MCF 10A (cell line): ENCODE measurements around the gene CLEC16A. TPM values are rescaled to one million over a fixed set of nuclear protein-coding genes. Genes with fewer than 3 reads are reported as not detected.

Experiments used
- BruUV-seq: library from RNA; stranded (reverse); fragments of 400-500 nt; replicated peaks from 2 replicates; lab custom pipeline; 2021; lab: Mats Ljungman, UMichigan
- CTCF ChIA-PET: fragments of 300-600 bp; sonication (Branson Sonifier 250); formaldehyde crosslinking; extraction: SDS; loops from one replicate; lab custom pipeline; 2021; ENCODE audit warnings: antibody characterized with exemption, inconsistent platforms; lab: Yijun Ruan, JAX
- POLR2A ChIA-PET: fragments of 300-600, 350-650 bp; sonication (Branson Sonifier 250); formaldehyde crosslinking; extraction: SDS; loops from one replicate; lab custom pipeline; 2020; ENCODE audit warnings: antibody characterized with exemption, inconsistent platforms; lab: Yijun Ruan, JAX
- DNase-seq: peaks from one replicate; pipeline ENCODE4 v3.0.0-alpha.2; 2018; ENCODE audit not compliant: unreplicated experiment
- H3K27ac Mint-ChIP-seq: one replicate; pipeline ENCODE4 v1.8.0; 2022; ENCODE audit warnings: mild to moderate bottlenecking, low read depth, mixed read lengths; ENCODE audit not compliant: unreplicated experiment
- H3K27me3 Mint-ChIP-seq: one replicate; pipeline ENCODE4 v1.8.0; 2022; ENCODE audit warnings: mixed read lengths; ENCODE audit not compliant: insufficient read depth, unreplicated experiment
- H3K36me3 Mint-ChIP-seq: one replicate; pipeline ENCODE4 v1.8.0; 2022; ENCODE audit warnings: mild to moderate bottlenecking, moderate library complexity, mixed read lengths; ENCODE audit not compliant: insufficient read depth, unreplicated experiment
- H3K4me1 Mint-ChIP-seq: one replicate; pipeline ENCODE4 v1.8.0; 2022; ENCODE audit warnings: mixed read lengths; ENCODE audit not compliant: insufficient read depth, unreplicated experiment
- H3K4me3 Mint-ChIP-seq: one replicate; pipeline ENCODE4 v1.8.0; 2022; ENCODE audit warnings: mild to moderate bottlenecking, moderate library complexity, mixed read lengths; ENCODE audit not compliant: unreplicated experiment
- H3K9me3 Mint-ChIP-seq: one replicate; pipeline ENCODE4 v1.8.0; 2022; ENCODE audit warnings: mixed read lengths; ENCODE audit not compliant: unreplicated experiment
- CTCF ChIP-seq: fragments of 200-600 bp; IDR thresholded peaks from one replicate; pipeline ENCODE4 v1.8.0; 2022; ENCODE audit warnings: antibody characterized with exemption, mild to moderate bottlenecking; ENCODE audit not compliant: unreplicated experiment
- intact Hi-C: fragments of 100-400 bp; cut with micrococcal nuclease; formaldehyde crosslinking; loops from 2 replicates; pipeline ENCODE4 v1.14.1; 2022
- total RNA-seq: library from RNA; stranded (reverse); gene quantifications from 2 replicates; pipeline ENCODE4 v1.2.3, GENCODE V29; 2022

Gene CLEC16A
- total RNA-seq, 1 experiment from 2014 or later = 32.4 TPM

- intact Hi-C loops = no loop called here
- Mint-ChIP-seq H3K27me3 (no peaks in the 10 kb centered on the region), H3K9me3 (no peaks in the 10 kb centered on the region), H3K4me3 (no peak overlapping the region), H3K36me3 (peaks cover 52% of the 10 kb centered on the region), H3K4me1 (peaks cover 12% of the 10 kb centered on the region), H3K27ac (no peak overlapping the region)
- BruUV-seq = no TSS peak
- ChIA-PET POLR2A (no interaction called here), CTCF (interaction anchor here (0.6 kb wide), 1 partner anchor 138 kb away, joined by 3 read pairs; no protein-coding TSS in a partner anchor)
- DNase-seq = no peak
- no peak for TF ChIP-seq CTCF
Observed at GRCh38 chr16:11127610-11128195, 183.3 kb downstream of the CLEC16A start.

- peak; percentile 61 for DNase-seq
- H3K27me3 Mint-ChIP-seq = no peaks in the 10 kb centered on the region
- BruUV-seq = no TSS peak
- H3K4me1 Mint-ChIP-seq = peaks cover 14% of the 10 kb centered on the region
- intact Hi-C loops = no loop called here
- no peaks in the 10 kb centered on the region for H3K9me3 Mint-ChIP-seq
- POLR2A ChIA-PET = interaction anchor here (0.6 kb wide), 1 partner anchor 131 kb away, joined by 4 read pairs; no protein-coding TSS in a partner anchor
- peak overlapping the region; percentile 46 for H3K27ac Mint-ChIP-seq
- TF ChIP-seq CTCF = no peak
- peaks cover 46% of the 10 kb centered on the region for H3K36me3 Mint-ChIP-seq
- CTCF ChIA-PET = no interaction called here
- no peak overlapping the region for H3K4me3 Mint-ChIP-seq
Observed at GRCh38 chr16:11128211-11129141, 184.1 kb downstream of the CLEC16A start.

GRCh38 chr16:11129378-11129781 lies 185.0 kb downstream of the CLEC16A start:
- no peak overlapping the region for H3K27ac Mint-ChIP-seq
- H3K4me1 Mint-ChIP-seq = peaks cover 15% of the 10 kb centered on the region
- no peak for DNase-seq
- H3K36me3 Mint-ChIP-seq = peaks cover 37% of the 10 kb centered on the region
- ChIA-PET POLR2A (no interaction called here), CTCF (interaction anchor here (0.6 kb wide), 1 partner anchor 18 kb away, joined by 3 read pairs; no protein-coding TSS in a partner anchor)
- intact Hi-C loops = no loop called here
- H3K9me3 Mint-ChIP-seq = no peaks in the 10 kb centered on the region
- H3K27me3 Mint-ChIP-seq = no peaks in the 10 kb centered on the region
- BruUV-seq = no TSS peak
- no peak for TF ChIP-seq CTCF
- no peak overlapping the region for H3K4me3 Mint-ChIP-seq

- peaks cover 33% of the 10 kb centered on the region for H3K4me1 Mint-ChIP-seq
- no TSS peak for BruUV-seq
- intact Hi-C loops = loop anchor here (10.0 kb wide), 2 partner anchors 124 to 234 kb away; partner anchors contain the start of gene SOCS1
- no peaks in the 10 kb centered on the region for H3K27me3 Mint-ChIP-seq
- H3K4me3 Mint-ChIP-seq = no peak overlapping the region
- CTCF ChIA-PET = interaction anchor here (0.6 to 4.4 kb wide), 4 partner anchors 11 to 148 kb away, joined by 3 to 23 read pairs (median 4); partner anchors contain the start of gene SOCS1
- H3K27ac Mint-ChIP-seq = no peak overlapping the region
- no peaks in the 10 kb centered on the region for H3K9me3 Mint-ChIP-seq
- H3K36me3 Mint-ChIP-seq = peaks cover 27% of the 10 kb centered on the region
- POLR2A ChIA-PET = no interaction called here
- DNase-seq = no peak
- TF ChIP-seq CTCF = no peak
Observed at GRCh38 chr16:11130978-11131665, 186.8 kb downstream of the CLEC16A start.
